HepG2 (cell line): Measurements from ENCODE around the gene METAP1D. TPM values are rescaled to one million over a fixed set of nuclear protein-coding genes. Genes with fewer than 3 reads are reported as not detected.

Experiments
- ATAC-seq: fragments of 200-7000 bp; cut with Tn5 transposase; 3 replicates; pipeline ENCODE4 v1.9.1; 2020; ENCODE audit warnings: mild to moderate bottlenecking, moderate library complexity
- BruUV-seq: library from RNA; stranded (reverse); fragments of 400-500 nt; replicated peaks from 2 replicates; lab custom pipeline; 2021; lab: Mats Ljungman, UMichigan
- CTCF ChIA-PET: fragments of 300-600 bp; formaldehyde crosslinking; extraction: SDS; loops from one replicate; lab custom pipeline; 2021; ENCODE audit warnings: low total read pairs, inconsistent platforms, low intra/inter-chr PET ratio; lab: Yijun Ruan, JAX
- POLR2A ChIA-PET: fragments of 350-600 bp; sonication (Branson Sonifier 250); formaldehyde crosslinking; loops from one replicate; lab custom pipeline; 2020; ENCODE audit warnings: antibody characterized with exemption, inconsistent platforms; lab: Yijun Ruan, JAX
- DNase-seq: peaks from one replicate; pipeline ENCODE4 v3.0.0-alpha.2; 2015; ENCODE audit warnings: low spot score
- FAIRE-seq: peaks from 3 replicates; lab custom pipeline; 2011; peaks lifted over from hg19 to GRCh38; lab: Jason Lieb, UNC
- H2AFZ ChIP-seq: one replicate; pipeline ENCODE4 v1.6.1; 2011; ENCODE audit warnings: low read length, inconsistent platforms
- H3K27ac ChIP-seq: fragments of 300-600 bp; 3 replicates; pipeline ENCODE4 v1.8.0; 2011; ENCODE audit warnings: mixed run types, mild to moderate bottlenecking, mixed read lengths, low read length, inconsistent platforms; ENCODE audit not compliant: insufficient read depth; ENCODE audit errors: extremely low read length
- H3K27me3 ChIP-seq, 2 experiments: fragments of 200-600 bp in 1 of 2; 2 replicates in 1 of 2; 3 replicates in 1 of 2; pipeline versions ENCODE4 v1.6.0 to v1.8.0; 2011; ENCODE audit warnings: low read length in 2 of 2, mild to moderate bottlenecking in 2 of 2, moderate library complexity in 2 of 2, inconsistent platforms in 1 of 2; ENCODE audit not compliant: insufficient read depth in 2 of 2, control insufficient read depth in 1 of 2
- H3K36me3 ChIP-seq, 2 experiments: fragments of 200-600 bp in 1 of 2; replicated peaks in 1 of 2; 2 replicates in 1 of 2; 3 replicates in 1 of 2; pipeline versions ENCODE4 v1.5.1 to v1.8.0; 2011; ENCODE audit warnings: low read length in 2 of 2, inconsistent platforms in 1 of 2; ENCODE audit not compliant: insufficient read depth in 2 of 2, control insufficient read depth in 1 of 2
- H3K4me1 ChIP-seq: 2 replicates; pipeline ENCODE4 v1.5.1; 2012; ENCODE audit warnings: low read length, inconsistent platforms; ENCODE audit not compliant: insufficient read depth
- H3K4me2 ChIP-seq: 2 replicates; pipeline ENCODE4 v1.6.0; 2011; ENCODE audit warnings: low read depth, low read length, inconsistent platforms
- H3K4me3 ChIP-seq, 3 experiments: fragments of 200-600 bp in 1 of 3; sonication (generic), shearing (Covaris generic) in 1 of 3; replicated peaks in 1 of 3; 2 replicates each; pipeline ENCODE4 v1.5.1; 2011 to 2016; ENCODE audit warnings: low read length in 3 of 3, inconsistent platforms in 2 of 3, low read depth in 2 of 3, mild to moderate bottlenecking in 2 of 3, control low read depth in 1 of 3, mixed read lengths in 1 of 3; ENCODE audit not compliant: insufficient read depth in 1 of 3
- H3K79me2 ChIP-seq: one replicate; pipeline ENCODE4 v1.6.1; 2011; ENCODE audit warnings: low read length, inconsistent platforms; ENCODE audit not compliant: insufficient read depth
- H3K9ac ChIP-seq: 2 replicates; pipeline ENCODE4 v1.6.0; 2011; ENCODE audit warnings: mild to moderate bottlenecking, low read depth, low read length, inconsistent platforms; ENCODE audit not compliant: insufficient read depth
- H3K9me3 ChIP-seq: 2 replicates; pipeline ENCODE4 v1.5.1; 2012; ENCODE audit warnings: mild to moderate bottlenecking, low read length
- H4K20me1 ChIP-seq: 2 replicates; pipeline ENCODE4 v1.6.0; 2011; ENCODE audit warnings: inconsistent platforms, mild to moderate bottlenecking, low read length, moderate library complexity; ENCODE audit not compliant: insufficient read depth
- ARHGAP35 ChIP-seq: sonication (generic); formaldehyde crosslinking; IDR thresholded peaks from 2 replicates; pipeline ENCODE4 v1.9.0; 2022; ENCODE audit warnings: mild to moderate bottlenecking, inconsistent platforms, moderate library complexity, missing genetic modification reagents, borderline replicate concordance
- BATF2 ChIP-seq: sonication (generic); formaldehyde crosslinking; IDR thresholded peaks from 2 replicates; pipeline ENCODE4 v1.8.0; 2022; ENCODE audit warnings: mild to moderate bottlenecking, missing genetic modification reagents, moderate library complexity
- ERF ChIP-seq: IDR thresholded peaks from 2 replicates; pipeline ENCODE4 v1.6.1; 2018; ENCODE audit warnings: missing biosample characterization, missing genetic modification reagents
- HOXA7 ChIP-seq: sonication (generic); formaldehyde crosslinking; IDR thresholded peaks from 2 replicates; pipeline ENCODE4 v1.8.1; 2022; ENCODE audit warnings: mild to moderate bottlenecking, missing genetic modification reagents, moderate library complexity
- KMT2A ChIP-seq: sonication (generic); formaldehyde crosslinking; IDR thresholded peaks from 2 replicates; pipeline ENCODE4 v1.4.0; 2020; ENCODE audit warnings: missing genetic modification reagents
- MTERF4 ChIP-seq: sonication (generic); formaldehyde crosslinking; IDR thresholded peaks from 2 replicates; pipeline ENCODE4 v1.8.0; 2023; ENCODE audit warnings: mild to moderate bottlenecking, missing genetic modification reagents
- NFATC3 ChIP-seq: sonication (generic); formaldehyde crosslinking; IDR thresholded peaks from 2 replicates; pipeline ENCODE4 v1.5.1; 2020; ENCODE audit warnings: mild to moderate bottlenecking, missing genetic modification reagents
- NR2C2 ChIP-seq: sonication (generic); formaldehyde crosslinking; IDR thresholded peaks from 2 replicates; pipeline ENCODE4 v1.4.0; 2020; ENCODE audit warnings: missing genetic modification reagents, mild to moderate bottlenecking, moderate library complexity, borderline replicate concordance
- RNF2 ChIP-seq: fragments of 450-650 bp; conservative IDR thresholded peaks from 2 replicates; pipeline ENCODE4 v1.6.1; 2016; ENCODE audit warnings: low read depth
- SATB2 ChIP-seq: sonication (generic); formaldehyde crosslinking; IDR thresholded peaks from 2 replicates; pipeline ENCODE4 v1.5.0; 2020; ENCODE audit warnings: missing genetic modification reagents
- SIX4 ChIP-seq: sonication (generic); formaldehyde crosslinking; IDR thresholded peaks from 2 replicates; pipeline ENCODE4 v1.4.0; 2020; ENCODE audit warnings: missing genetic modification reagents
- SMARCC2 ChIP-seq: fragments of 450-650 bp; IDR thresholded peaks from 2 replicates; pipeline ENCODE4 v1.6.1; 2017; ENCODE audit warnings: antibody characterized with exemption, mild to moderate bottlenecking
- ZGPAT ChIP-seq: IDR thresholded peaks from 2 replicates; pipeline ENCODE4 v1.6.1; 2016; ENCODE audit warnings: mild to moderate bottlenecking
- ZNF121 ChIP-seq: sonication (generic); formaldehyde crosslinking; IDR thresholded peaks from 2 replicates; pipeline ENCODE4 v1.5.0; 2020; ENCODE audit warnings: mild to moderate bottlenecking, missing genetic modification reagents
- ZNF124 ChIP-seq: sonication (generic); formaldehyde crosslinking; IDR thresholded peaks from 2 replicates; pipeline ENCODE4 v1.4.0; 2020; ENCODE audit warnings: missing genetic modification reagents
- ZNF207 ChIP-seq: fragments of 450-650 bp; IDR thresholded peaks from 2 replicates; pipeline ENCODE4 v1.6.1; 2016; ENCODE audit warnings: antibody characterized with exemption, borderline replicate concordance
- ZNF263 ChIP-seq: sonication (generic); formaldehyde crosslinking; IDR thresholded peaks from 2 replicates; pipeline ENCODE4 v1.4.0; 2020; ENCODE audit warnings: missing genetic modification reagents
- ZSCAN30 ChIP-seq: sonication (generic); formaldehyde crosslinking; IDR thresholded peaks from 2 replicates; pipeline ENCODE4 v1.5.0; 2020; ENCODE audit warnings: mild to moderate bottlenecking, missing genetic modification reagents
- WGBS: methylation state at CpG from one replicate; pipeline ENCODE4 v1.1.6; 2017; ENCODE audit warnings: low lambda C conversion rate; 5-methylcytosine and 5-hydroxymethylcytosine counted together
- in situ Hi-C: cut with HindIII; loops from 2 replicates; pipeline ENCODE4 v1.10.0; 2017; ENCODE audit warnings: low pct_unique_long_range_greater_than_20kb; ENCODE audit not compliant: extremely low pct_ligation_motif_present
- intact Hi-C: fragments of 100-400 bp; cut with micrococcal nuclease; formaldehyde crosslinking; loops from one replicate; pipeline ENCODE4 v1.10.0; 2022; ENCODE audit not compliant: unreplicated experiment
- polyA plus RNA-seq, 8 experiments: library from polyadenylated mRNA; depleted of rRNA in 3 of 8; stranded (reverse) in 7 of 8; unstranded in 1 of 8; fragments of >200 nt; fragmentation: Illumina TruSeq in 4 of 8; extraction: Trizol in 4 of 8; gene quantifications; 2 replicates each; pipeline versions ENCODE4 v1.2.1 to v1.2.3, GENCODE V29; 2011 to 2016; ENCODE audit warnings: low read depth in 4 of 8, missing spikeins in 1 of 8, mixed read lengths in 1 of 8; ENCODE audit not compliant: insufficient read depth in 1 of 8
- total RNA-seq, 5 experiments: library from RNA; depleted of rRNA; stranded (reverse); fragments of >200 nt; fragmentation: Illumina TruSeq; extraction: Trizol; gene quantifications; 2 replicates each; pipeline ENCODE4 v1.2.3, GENCODE V29; 2016; ENCODE audit warnings: low read depth in 1 of 5
- TF ChIP-seq, protein P1 (sequence below): sonication (generic); formaldehyde crosslinking; IDR thresholded peaks from 2 replicates; pipeline ENCODE4 v1.8.0; 2022; ENCODE audit warnings: missing genetic modification reagents, low read depth, mild to moderate bottlenecking, borderline replicate concordance

Gene METAP1D
- total and polyA plus RNA-seq, 2 of the 13 experiments (the other 11 are each of a cell fraction or from before 2014, with no cell fraction given), result 14.7 to 21.6 TPM

- ATAC-seq (no peak), DNase-seq (no peak)
- 93% methylated on average over 4 of the region's 4 CpGs for WGBS
- H3K27ac ChIP-seq, result no peak overlapping the region
- CTCF ChIA-PET, result no interaction called here
- H3K27me3 ChIP-seq, result no peaks in the 10 kb centered on the region
- no peaks in the 10 kb centered on the region for H3K4me1 ChIP-seq
- H3K9me3 ChIP-seq, result no peaks in the 10 kb centered on the region
- POLR2A ChIA-PET, result no interaction called here
- H4K20me1 ChIP-seq, result no peaks in the 10 kb centered on the region
- no peak overlapping the region for H3K4me2 ChIP-seq
- no peak overlapping the region for H3K9ac ChIP-seq
- intact Hi-C loops, result no loop called here
- TF ChIP-seq HOXA7 (CRISPR knock-in tag), result no peak
- TF ChIP-seq SMARCC2, result no peak
- TF ChIP-seq ZNF263, result no peak
- no peak for TF ChIP-seq KMT2A (CRISPR knock-in tag)
- no peak for TF ChIP-seq NFATC3 (CRISPR knock-in tag)
- TF ChIP-seq ZNF124 (CRISPR knock-in tag), result no peak
- no peak for TF ChIP-seq SATB2 (CRISPR knock-in tag)
- no peak for TF ChIP-seq SIX4 (CRISPR knock-in tag)
- TF ChIP-seq ARHGAP35 (CRISPR knock-in tag), result no peak
- TF ChIP-seq, all 625 proteins: peak for 0
- H3K4me3 ChIP-seq, result no peak overlapping the region
- H3K79me2 ChIP-seq, result no peaks in the 10 kb centered on the region
- BruUV-seq, result no TSS peak
- H3K36me3 ChIP-seq, result peaks cover 1 to 4% of the 10 kb centered on the region in 2 experiments; a peak in 2 of 5 replicates
- no peak for FAIRE-seq
- no peak overlapping the region for H2AFZ ChIP-seq
- in situ Hi-C loops, result no loop called here
Measured at GRCh38 chr2:171986778-171987177, 13.0 kb upstream of the METAP1D start.

DNA sequence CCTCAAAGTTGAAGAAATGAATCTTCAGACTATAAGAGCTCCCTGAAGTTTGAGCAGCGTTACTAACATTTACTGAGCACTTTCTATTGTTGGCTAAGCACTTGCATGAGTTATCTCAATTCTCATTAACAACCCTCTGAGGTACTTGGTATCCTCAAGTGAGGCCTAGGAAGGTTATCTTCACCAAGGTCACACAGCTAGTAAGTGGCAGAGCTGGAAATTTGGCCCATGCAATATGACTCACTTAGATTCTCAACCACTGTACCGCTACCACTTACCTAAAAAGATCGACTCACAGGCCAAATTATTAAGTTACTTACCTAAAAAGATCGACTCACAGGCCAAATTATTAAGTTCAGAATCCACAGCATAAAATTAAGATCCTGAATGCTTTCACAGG lies 8.7 kb upstream of the METAP1D start:
- Histone ChIP-seq H3K27me3 (no peaks in the 10 kb centered on the region), H3K9ac (no peak overlapping the region), H3K9me3 (no peaks in the 10 kb centered on the region), H3K27ac (no peak overlapping the region), H3K4me1 (no peaks in the 10 kb centered on the region), H3K36me3 (no peaks in the 10 kb centered on the region), H4K20me1 (no peaks in the 10 kb centered on the region), H3K79me2 (no peaks in the 10 kb centered on the region), H3K4me2 (no peak overlapping the region), H2AFZ (no peak overlapping the region), H3K4me3 (no peak overlapping the region)
- WGBS, result 66% methylated on average over 4 of the region's 4 CpGs
- BruUV-seq, result no TSS peak
- intact Hi-C loops (no loop called here), in situ Hi-C loops (no loop called here)
- POLR2A ChIA-PET, result no interaction called here
- FAIRE-seq, result no peak
- no peak for ATAC-seq
- CTCF ChIA-PET, result no interaction called here
- DNase-seq, result no peak
- no peak for TF ChIP-seq MTERF4
- TF ChIP-seq ERF (CRISPR knock-in tag), result no peak
- TF ChIP-seq ZNF121 (CRISPR knock-in tag), result no peak
- no peak for TF ChIP-seq ZSCAN30 (CRISPR knock-in tag)
- no peak for TF ChIP-seq ZGPAT (CRISPR knock-in tag)
- TF ChIP-seq ZNF207, result no peak
- TF ChIP-seq NR2C2 (CRISPR knock-in tag), result no peak
- TF ChIP-seq, protein P1, sequence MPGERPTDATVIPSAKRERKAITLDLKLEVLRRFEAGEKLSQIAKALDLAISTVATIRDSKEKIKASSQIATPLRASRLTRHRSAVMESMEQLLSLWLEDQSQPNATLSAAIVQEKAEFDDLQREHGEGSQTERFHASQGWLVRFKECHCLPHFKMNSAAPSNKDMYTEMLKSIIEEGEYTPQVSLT (CRISPR knock-in tag), result no peak
- no peak for TF ChIP-seq RNF2
- no peak for TF ChIP-seq BATF2 (CRISPR knock-in tag)
